Thyroid gland (tissue), 4 donors: ENCODE measurements around the gene ACCSL. TPM values are rescaled to one million over a fixed set of nuclear protein-coding genes. Genes with fewer than 3 reads are reported as not detected.

Experiments used
- DNase-seq, 2 donors: peaks; one replicate each; pipeline ENCODE4 v3.0.0-alpha.2; 2019
- H3K27ac ChIP-seq, 3 donors: fragments of 200-600 bp; sonication (generic); 1 replicate in 2 of 3; 2 replicates in 1 of 3; pipeline ENCODE4 v1.5.1; 2016 to 2019; ENCODE audit warnings: mild to moderate bottlenecking in 1 of 3, moderate library complexity in 1 of 3
- H3K27me3 ChIP-seq: fragments of 200-600 bp; sonication (generic); one replicate; pipeline ENCODE4 v1.5.1; 2019
- H3K36me3 ChIP-seq, 2 donors: fragments of 200-600 bp; sonication (generic); one replicate each; pipeline ENCODE4 v1.5.1; 2016 to 2019
- H3K4me1 ChIP-seq, 2 donors: fragments of 200-600 bp; sonication (generic); one replicate each; pipeline ENCODE4 v1.5.1; 2017 to 2019
- H3K4me3 ChIP-seq, 3 donors: fragments of 200-600 bp; sonication (generic); replicated peaks in 1 of 3; 1 replicate in 2 of 3; 2 replicates in 1 of 3; pipeline ENCODE4 v1.5.1; 2016; ENCODE audit warnings: mild to moderate bottlenecking in 1 of 3
- H3K9me3 ChIP-seq: fragments of 200-600 bp; sonication (generic); one replicate; pipeline ENCODE4 v1.5.1; 2017
- CTCF ChIP-seq, 6 experiments: fragments of 200-600 bp in 3 of 6; fragments of 450-650 bp in 3 of 6; sonication (generic) in 3 of 6; IDR thresholded peaks; one replicate each; pipeline ENCODE4 v1.5.1; 2016 to 2019; ENCODE audit warnings: antibody characterized with exemption in 6 of 6, mild to moderate bottlenecking in 2 of 6, inconsistent platforms in 1 of 6, moderate library complexity in 1 of 6
- POLR2A ChIP-seq, 2 donors: fragments of 450-650 bp; IDR thresholded peaks; one replicate each; pipeline ENCODE4 v1.6.1; 2017; ENCODE audit warnings: antibody characterized with exemption in 2 of 2, mild to moderate bottlenecking in 2 of 2, moderate library complexity in 1 of 2
- WGBS, 2 donors: methylation state at CpG; one replicate each; pipeline ENCODE4 v1.1.5; 2017; 5-methylcytosine and 5-hydroxymethylcytosine counted together
- intact Hi-C: fragments of 100-400 bp; cut with DNase I; formaldehyde crosslinking; loops from one replicate; pipeline ENCODE4 v1.15.1; 2023
- total RNA-seq, 4 donors: library from RNA; depleted of rRNA; stranded (reverse); fragments of >200 nt; gene quantifications; one replicate each; pipeline ENCODE4 v1.2.3, GENCODE V29; 2016

Gene ACCSL
- total RNA-seq, 4 donors from 2014 or later = not detected

DNA sequence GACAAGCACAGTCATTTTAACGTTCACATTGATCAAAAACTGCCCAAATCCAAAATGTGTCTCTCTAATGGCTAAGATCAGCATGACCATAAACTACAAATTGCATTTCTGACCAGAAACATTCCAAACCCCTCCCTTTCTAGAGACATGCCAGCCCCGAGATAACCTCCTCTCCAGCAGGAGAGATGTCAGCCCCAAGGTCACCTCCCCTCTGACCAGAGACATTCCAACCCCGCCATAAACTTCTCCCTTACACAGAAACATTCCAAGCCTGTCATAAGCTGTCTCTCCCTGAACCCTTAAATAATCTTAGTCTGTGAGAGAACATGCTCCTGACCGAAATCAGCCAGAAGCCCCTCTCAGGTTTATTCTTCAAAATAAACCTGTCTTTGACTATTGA, 41.1 kb downstream of the ACCSL start:
- TF ChIP-seq CTCF (IDR thresholded peaks at IDR 0.05) (no peak), POLR2A (IDR thresholded peaks at IDR 0.05) (no peak)
- Histone ChIP-seq H3K27ac (no peak overlapping the region), H3K4me1 (no peaks in the 10 kb centered on the region), H3K4me3 (no peak overlapping the region), H3K9me3 (no peaks in the 10 kb centered on the region), H3K27me3 (no peaks in the 10 kb centered on the region), H3K36me3 (no peaks in the 10 kb centered on the region)
- DNase-seq = no peak
- intact Hi-C loops = no loop called here
- WGBS, 2 donors = 97 to 98% methylated on average over 4 of the region's 4 CpGs

- Histone ChIP-seq H3K4me3 (no peak overlapping the region), H3K36me3 (no peaks in the 10 kb centered on the region), H3K9me3 (no peaks in the 10 kb centered on the region), H3K27ac (no peak overlapping the region), H3K27me3 (no peaks in the 10 kb centered on the region), H3K4me1 (no peaks in the 10 kb centered on the region)
- intact Hi-C loops = no loop called here
- DNase-seq = no peak
- WGBS, 2 donors = 72 to 85% methylated on average over 1 of the region's 1 CpG
- TF ChIP-seq POLR2A (IDR thresholded peaks at IDR 0.05) = no peak
- no peak for TF ChIP-seq CTCF (IDR thresholded peaks at IDR 0.05)
Measured at GRCh38 chr11:44090539-44090938, 42.8 kb downstream of the ACCSL start.

- Histone ChIP-seq H3K27me3 (no peaks in the 10 kb centered on the region), H3K4me1 (peaks cover 8 to 9% of the 10 kb centered on the region in 2 donors), H3K9me3 (no peaks in the 10 kb centered on the region), H3K4me3 (no peak overlapping the region), H3K27ac (no peak overlapping the region), H3K36me3 (no peaks in the 10 kb centered on the region)
- intact Hi-C loops = no loop called here
- 30% methylated on average over 11 of the region's 11 CpGs for WGBS, 2 donors
- peak; percentile 73 to 86 for DNase-seq
- TF ChIP-seq POLR2A (IDR thresholded peaks at IDR 0.05) (no peak), CTCF (IDR thresholded peaks at IDR 0.05) (peak; percentile 58 to 88 (median 66))
Measured at GRCh38 chr11:44094260-44094868, 46.6 kb downstream of the ACCSL start.

GRCh38 chr11:44095506-44096359, 48.0 kb downstream of the ACCSL start, which contains the start of gene EXT2:
Gene EXT2 (plus strand): TSS chr11:44095678. CDS start chr11:44107713, 12,035 bp downstream.
- Histone ChIP-seq H3K9me3 (no peaks in the 10 kb centered on the region), H3K27me3 (no peaks in the 10 kb centered on the region), H3K27ac (peak within 1 kb of the TSS in 2 of 3 donors; percentile 70 to 71), H3K4me1 (peaks cover 8 to 9% of the 10 kb centered on the region in 2 donors), H3K36me3 (no peaks in the 10 kb centered on the region), H3K4me3 (peak within 1 kb of the TSS; percentile 75 to 93 (median 77))
- 0 to 2% methylated on average over 26 to 33 of the region's 83 CpGs for WGBS, 2 donors
- intact Hi-C loops = no loop called here
- TF ChIP-seq CTCF (IDR thresholded peaks at IDR 0.05) = peak; percentile 63 to 95 (median 84)
- peak in 1 of 2 donors; percentile 79 for TF ChIP-seq POLR2A (IDR thresholded peaks at IDR 0.05)
- DNase-seq = peak; percentile 87 to 91
